Jurkat, Clone E6-1 (cell line): ENCODE data around the gene MANF.
"Not testable (repeated sequence)": the region's sequence is repeated elsewhere in the genome, so short reads cannot be mapped to it uniquely, and the experiment has no call there.

Experiments
- DNase-seq: peaks from one replicate; pipeline ENCODE4 v3.0.0-alpha.2; 2011; ENCODE audit warnings: low read depth, low spot score
- H3K4me3 ChIP-seq: 2 replicates; pipeline ENCODE4 v1.5.1; 2011; ENCODE audit warnings: mild to moderate bottlenecking, low read length, control low read depth, moderate library complexity

Gene MANF

GRCh38 chr3:51387281-51387680, 2.2 kb downstream of the MANF start:
- H3K4me3 ChIP-seq, DNase-seq: not testable (repeated sequence)

GRCh38 chr3:51388286-51389029, 3.4 kb downstream of the MANF start:
- no peak overlapping the region for H3K4me3 ChIP-seq

GRCh38 chr3:51389423-51390183, 4.5 kb downstream of the MANF start:
- DNase-seq: peak; percentile 56
- no peak overlapping the region for H3K4me3 ChIP-seq

More at GRCh38 chr3:51388286-51389029, 3.4 kb downstream of the MANF start:
- no peak for DNase-seq

GRCh38 chr3:51390246-51391074, 5.4 kb downstream of the MANF start:
- peak overlapping the region; percentile 58 for H3K4me3 ChIP-seq
- no peak for DNase-seq

GRCh38 chr3:51391075-51391565, 6.0 kb downstream of the MANF start, which contains the start of gene RBM15B:
Gene RBM15B, plus strand, starts transcription at chr3:51391285. Its CDS starts 115 bp downstream, at chr3:51391400.
- peak within 1 kb of the TSS; percentile 76 for H3K4me3 ChIP-seq
- peak; percentile 93 for DNase-seq

GRCh38 chr3:51391566-51392354, 6.7 kb downstream of the MANF start:
- no peak for DNase-seq
- peak overlapping the region; percentile 76 for H3K4me3 ChIP-seq

GRCh38 chr3:51392355-51393133, 7.5 kb downstream of the MANF start:
- H3K4me3 ChIP-seq: peak overlapping the region; percentile 76
- no peak for DNase-seq

GRCh38 chr3:51393134-51393495, 8.0 kb downstream of the MANF start:
- H3K4me3 ChIP-seq: no peak overlapping the region
- DNase-seq: no peak

- no peak for DNase-seq
- H3K4me3 ChIP-seq: no peak overlapping the region
Measured at GRCh38 chr3:51393564-51393963, 8.5 kb downstream of the MANF start.

- no peak overlapping the region for H3K4me3 ChIP-seq
- no peak for DNase-seq
Measured at GRCh38 chr3:51394541-51394940, 9.4 kb downstream of the MANF start.

GRCh38 chr3:51395493-51396213, 10.6 kb downstream of the MANF start:
- DNase-seq: no peak

GRCh38 chr3:51396401-51396800, 11.3 kb downstream of the MANF start:
- H3K4me3 ChIP-seq: no peak overlapping the region
- no peak for DNase-seq

More at GRCh38 chr3:51395493-51396213, 10.6 kb downstream of the MANF start:
- H3K4me3 ChIP-seq: no peak overlapping the region

GRCh38 chr3:51397392-51397791, 12.3 kb downstream of the MANF start:
- H3K4me3 ChIP-seq: no peak overlapping the region
- no peak for DNase-seq

- H3K4me3 ChIP-seq: no peak overlapping the region
- no peak for DNase-seq
Measured at GRCh38 chr3:51398595-51399310, 13.7 kb downstream of the MANF start.

- H3K4me3 ChIP-seq: no peak overlapping the region
- DNase-seq: no peak
Measured at GRCh38 chr3:51400166-51400565, 15.1 kb downstream of the MANF start.

- H3K4me3 ChIP-seq: no peak overlapping the region
- no peak for DNase-seq
Measured at GRCh38 chr3:51401735-51402134, 16.6 kb downstream of the MANF start.

- peak; percentile 62 for DNase-seq
- no peak overlapping the region for H3K4me3 ChIP-seq
Measured at GRCh38 chr3:51403675-51404074, 18.6 kb downstream of the MANF start.
